NCI-H510A treated with DMSO at 0.1 percent for 48 hours (cell line): ENCODE data around the gene PARD6A.

ENCODE experiments used
- DNase-seq: peaks from one replicate; lab custom pipeline; 2025; lab: John Stamatoyannopoulos, UW

PARD6A gene

GRCh38 chr16:67694611-67695010 lies 33.9 kb downstream of the PARD6A start:
- no peak for DNase-seq

GRCh38 chr16:67697422-67698185 lies 36.8 kb downstream of the PARD6A start:
- DNase-seq: no peak

GRCh38 chr16:67699265-67699664 lies 38.5 kb downstream of the PARD6A start:
- DNase-seq: no peak

GRCh38 chr16:67701420-67701819 lies 40.7 kb downstream of the PARD6A start:
- DNase-seq: no peak

- no peak for DNase-seq
Observed at GRCh38 chr16:67702130-67702529, 41.4 kb downstream of the PARD6A start.

GRCh38 chr16:67703626-67704025 lies 42.9 kb downstream of the PARD6A start:
- DNase-seq: no peak

GRCh38 chr16:67704110-67704509 lies 43.4 kb downstream of the PARD6A start:
- DNase-seq: no peak

- DNase-seq: no peak
Observed at GRCh38 chr16:67707210-67707609, 46.5 kb downstream of the PARD6A start.

GRCh38 chr16:67707790-67708189 lies 47.0 kb downstream of the PARD6A start:
- DNase-seq: no peak

- no peak for DNase-seq
Observed at GRCh38 chr16:67708368-67708771, 47.6 kb downstream of the PARD6A start.

- DNase-seq: no peak
Observed at GRCh38 chr16:67709050-67709449, 48.3 kb downstream of the PARD6A start.

- DNase-seq: no peak
Observed at GRCh38 chr16:67710607-67711006, 49.8 kb downstream of the PARD6A start.
